Panc1 (cell line): ENCODE measurements around the gene AGBL5. TPM values are rescaled to one million over a fixed set of nuclear protein-coding genes. Genes with fewer than 3 reads are reported as not detected.
A peak's percentile ranks its signal among the peaks of the same experiment; 100 is the strongest.

Source experiments
- ATAC-seq: fragments of 200-7000 bp; cut with Tn5 transposase; 2 replicates; pipeline ENCODE4 v1.9.1; 2020; ENCODE audit warnings: mild to moderate bottlenecking, moderate library complexity
- BruUV-seq: library from RNA; stranded (reverse); fragments of 400-500 nt; replicated peaks from 2 replicates; lab custom pipeline; 2021; lab: Mats Ljungman, UMichigan
- CTCF ChIA-PET: fragments of 300-600 bp; sonication (Branson Sonifier 250); formaldehyde crosslinking; loops from one replicate; lab custom pipeline; 2022; ENCODE audit warnings: antibody characterized with exemption; lab: Charles Lee
- POLR2A ChIA-PET: fragments of 300-600 bp; sonication (Branson Sonifier 250); formaldehyde crosslinking; loops from one replicate; lab custom pipeline; 2022; ENCODE audit warnings: antibody characterized with exemption; lab: Charles Lee
- DNase-seq: peaks from one replicate; pipeline ENCODE4 v3.0.0-alpha.2; 2010; ENCODE audit warnings: low read depth, low spot score
- H3K27ac ChIP-seq: 2 replicates; pipeline ENCODE4 v1.5.1; 2011; ENCODE audit warnings: mild to moderate bottlenecking, low read length, inconsistent platforms
- H3K27me3 ChIP-seq: fragments of 200-500 bp; sonication (Bioruptor generic); 2 replicates; pipeline ENCODE4 v1.6.0; 2014; ENCODE audit warnings: low read length, inconsistent platforms; ENCODE audit not compliant: control insufficient read depth, insufficient read depth
- H3K36me3 ChIP-seq: fragments of 200-500 bp; sonication (Bioruptor generic); 2 replicates; pipeline ENCODE4 v1.5.1; 2014; ENCODE audit warnings: inconsistent platforms, mild to moderate bottlenecking, low read length, moderate library complexity; ENCODE audit not compliant: control insufficient read depth, insufficient read depth
- H3K4me1 ChIP-seq: 2 replicates; pipeline ENCODE4 v1.5.1; 2011; ENCODE audit warnings: inconsistent platforms, mild to moderate bottlenecking, low read length, moderate library complexity; ENCODE audit not compliant: control insufficient read depth, insufficient read depth
- H3K4me3 ChIP-seq, 2 experiments: 2 replicates each; pipeline ENCODE4 v1.5.1; 2011 to 2012; ENCODE audit warnings: low read depth in 2 of 2, low read length in 2 of 2, mild to moderate bottlenecking in 2 of 2, inconsistent platforms in 1 of 2, moderate library complexity in 1 of 2
- H3K9me3 ChIP-seq: fragments of 200-500 bp; sonication (Bioruptor generic); 2 replicates; pipeline ENCODE4 v1.5.1; 2014; ENCODE audit warnings: low read depth, mild to moderate bottlenecking, inconsistent platforms, low read length, moderate library complexity; ENCODE audit not compliant: control insufficient read depth, insufficient read depth
- CTCF ChIP-seq: fragments of 450-650 bp; IDR thresholded peaks from 2 replicates; pipeline ENCODE4 v1.5.1; 2017; ENCODE audit warnings: mild to moderate bottlenecking
- POLR2AphosphoS5 ChIP-seq: IDR thresholded peaks from 2 replicates; pipeline ENCODE4 v1.6.1; 2012; ENCODE audit warnings: mild to moderate bottlenecking, low read depth, low read length, moderate library complexity
- REST ChIP-seq, 2 experiments: IDR thresholded peaks; 2 replicates each; pipeline ENCODE4 v1.6.1; 2011 to 2012; ENCODE audit warnings: low read depth in 2 of 2, control low read depth in 1 of 2, low read length in 1 of 2, mild to moderate bottlenecking in 1 of 2, moderate library complexity in 1 of 2; ENCODE audit not compliant: insufficient read depth in 1 of 2
- SIN3A ChIP-seq: IDR thresholded peaks from 2 replicates; pipeline ENCODE4 v1.6.1; 2012; ENCODE audit warnings: low read depth, mild to moderate bottlenecking, low read length, moderate library complexity, borderline replicate concordance; ENCODE audit not compliant: insufficient read depth
- TCF7L2 ChIP-seq: IDR thresholded peaks from 2 replicates; pipeline ENCODE4 v1.6.1; 2011; ENCODE audit warnings: mild to moderate bottlenecking, low read depth, low read length, inconsistent platforms
- in situ Hi-C: cut with HindIII; loops from 2 replicates; pipeline ENCODE4 v1.10.0; 2016; ENCODE audit warnings: low sequenced_read_pairs, low pct_unique_long_range_greater_than_20kb
- intact Hi-C: fragments of 100-400 bp; cut with micrococcal nuclease; formaldehyde crosslinking; loops from one replicate; pipeline ENCODE4 v1.10.0; 2022; ENCODE audit not compliant: unreplicated experiment
- total RNA-seq: library from RNA; stranded (reverse); gene quantifications from one replicate; pipeline ENCODE4 v1.2.1, GENCODE V29; 2021; ENCODE audit not compliant: unreplicated experiment

Gene AGBL5
- total RNA-seq, 1 experiment from 2014 or later = 55.6 TPM

DNA sequence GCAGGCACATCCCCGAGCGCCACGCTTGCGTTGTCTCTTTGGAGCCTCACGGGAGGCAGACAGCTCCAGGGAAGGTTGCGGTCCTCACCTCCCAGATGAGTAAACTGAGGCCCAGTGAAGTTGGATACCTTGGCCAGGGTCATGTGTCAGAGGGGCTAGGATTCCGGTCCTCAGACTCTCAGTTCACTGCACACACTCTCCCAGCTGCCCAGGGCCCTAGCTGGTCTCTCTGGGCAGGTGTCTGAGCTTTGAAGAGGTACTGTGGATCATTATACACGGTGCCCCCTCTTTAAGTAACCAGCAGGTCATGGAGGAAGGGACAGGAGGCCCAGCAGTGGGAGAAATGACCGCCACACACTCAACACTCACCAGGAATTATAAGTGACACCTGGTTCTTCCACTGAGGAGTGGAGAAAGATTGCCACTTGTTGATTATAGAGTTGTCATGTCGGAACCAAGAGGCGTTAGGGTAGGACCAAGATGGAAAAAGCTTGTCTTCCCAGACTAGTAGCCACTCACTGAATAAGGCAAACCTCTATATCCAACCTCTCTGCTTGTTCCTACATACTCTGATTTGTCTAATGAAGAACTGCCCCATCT, 18.1 kb upstream of the AGBL5 start:
- no peak for DNase-seq
- Histone ChIP-seq H3K27ac (peak overlapping the region; percentile 93), H3K36me3 (peaks cover 5% of the 10 kb centered on the region; the same call in 1 of the 2 replicates), H3K27me3 (no peaks in the 10 kb centered on the region), H3K4me3 (peak overlapping the region; percentile 81 to 94), H3K4me1 (peaks cover 7% of the 10 kb centered on the region), H3K9me3 (no peaks in the 10 kb centered on the region)
- no peak for ATAC-seq
- BruUV-seq = TSS peak; percentile 81
- ChIA-PET POLR2A (no interaction called here), CTCF (no interaction called here)
- TF ChIP-seq POLR2AphosphoS5 (no peak), REST (IDR thresholded peaks at IDR 0.05; ENCODE audit: insufficient read depth in 1 of 2, low read depth in 2 of 2, low read length in 1 of 2) (no peak), SIN3A (no peak), TCF7L2 (no peak), CTCF (no peak)
- in situ Hi-C loops = no loop called here
- intact Hi-C loops = no loop called here

- DNase-seq (no peak), ATAC-seq (no peak)
- Histone ChIP-seq H3K4me3 (no peak overlapping the region), H3K27ac (no peak overlapping the region), H3K36me3 (peaks cover 8% of the 10 kb centered on the region), H3K9me3 (no peaks in the 10 kb centered on the region), H3K4me1 (peaks cover 7% of the 10 kb centered on the region), H3K27me3 (no peaks in the 10 kb centered on the region)
- CTCF ChIA-PET = no interaction called here
- POLR2A ChIA-PET = no interaction called here
- TF ChIP-seq REST (IDR thresholded peaks at IDR 0.05; ENCODE audit: insufficient read depth in 1 of 2, low read depth in 2 of 2, low read length in 1 of 2) = no peak
- TF ChIP-seq TCF7L2 = no peak
- TF ChIP-seq CTCF = no peak
- no peak for TF ChIP-seq SIN3A
- no peak for TF ChIP-seq POLR2AphosphoS5
- in situ Hi-C loops = no loop called here
- intact Hi-C loops = no loop called here
- BruUV-seq = no TSS peak
Measured at GRCh38 chr2:27038012-27038411, 13.5 kb upstream of the AGBL5 start.
